ENCODE data around the gene RAB27A. TPM values are rescaled to one million over a fixed set of nuclear protein-coding genes. Genes with fewer than 3 reads are reported as not detected.

Gene RAB27A
- total and polyA plus RNA-seq, 10 of the 15 experiments (the other 5 are each of a cell fraction or from before 2014, with no cell fraction given): 13.3 to 139 (median 35.2) TPM

DNA sequence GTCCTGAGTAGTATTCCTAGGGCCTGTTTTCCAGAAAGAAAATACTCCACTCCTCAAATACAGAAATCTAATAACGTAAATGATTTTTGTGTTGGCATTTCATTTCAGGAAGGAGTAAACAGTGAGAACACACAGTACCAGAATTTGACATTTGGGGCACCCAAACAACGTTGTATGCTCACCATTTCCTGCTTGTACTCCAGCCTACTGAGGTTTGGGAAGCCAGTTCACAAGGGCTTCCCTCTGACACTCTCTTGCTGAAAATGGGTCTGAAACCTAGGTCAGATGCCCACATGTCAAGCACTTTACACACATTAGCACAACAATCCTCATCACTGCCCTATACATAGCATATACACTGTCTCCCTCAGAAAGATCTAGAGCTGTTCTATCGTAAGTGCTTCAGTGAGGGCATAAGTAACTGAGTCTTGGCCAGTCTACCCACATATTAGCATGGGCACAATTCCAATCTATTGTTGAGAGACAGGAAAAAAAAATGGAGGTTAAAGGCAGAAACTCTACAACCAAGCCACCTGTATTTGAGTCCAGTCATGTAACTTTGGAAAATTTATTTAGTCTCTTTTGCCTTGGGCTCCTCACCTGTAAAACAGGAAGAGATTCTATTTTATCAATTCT, 49.4 kb downstream of the RAB27A start:
- Histone ChIP-seq H3K27ac (ENCODE audit: control insufficient read depth, insufficient read depth) (no peak overlapping the region), H3K4me1 (ENCODE audit: control insufficient read depth, insufficient read depth, low read length) (no peaks in the 10 kb centered on the region), H3K79me2 (ENCODE audit: control insufficient read depth, insufficient read depth, low read length) (no peaks in the 10 kb centered on the region), H3K36me3 (ENCODE audit: control insufficient read depth in 2 of 2, insufficient read depth in 2 of 2, low read length in 1 of 2) (peaks cover 0 to 3% of the 10 kb centered on the region in 2 experiments; a peak in 2 of 4 replicates), H4K20me1 (ENCODE audit: control insufficient read depth, insufficient read depth) (no peaks in the 10 kb centered on the region), H3K27me3 (replicated peaks in 1 of 2; ENCODE audit: control insufficient read depth in 2 of 2, insufficient read depth in 2 of 2, low read length in 1 of 2) (no peaks in the 10 kb centered on the region), H3K9ac (ENCODE audit: control insufficient read depth, insufficient read depth, low read length) (no peak overlapping the region), H2AFZ (ENCODE audit: control insufficient read depth, low read depth, low read length) (no peak overlapping the region), H3K9me3 (replicated peaks; ENCODE audit: control insufficient read depth, insufficient read depth, low read length) (no peaks in the 10 kb centered on the region), H3K4me3 (no peak overlapping the region), H3K4me2 (ENCODE audit: control insufficient read depth, insufficient read depth) (no peak overlapping the region)
- FAIRE-seq: no peak
- ChIA-PET SMC1A (ENCODE audit: uncharacterized antibody, unreplicated experiment) (interaction anchor here (1.1 to 1.3 kb wide), 3 partner anchors 36 to 195 kb away, joined by 3 read pairs; no protein-coding TSS in a partner anchor), CTCF (interaction anchor here (1.2 kb wide), 1 partner anchor 8 kb away, joined by 5 read pairs; no protein-coding TSS in a partner anchor), RAD21 (ENCODE audit: unreplicated experiment) (interaction anchor here (0.5 kb wide), 1 partner anchor 22 kb away, joined by 3 read pairs; no protein-coding TSS in a partner anchor), POLR2A (interaction anchor here (0.8 to 1.0 kb wide), 2 partner anchors 9 to 29 kb away, joined by 3 to 5 read pairs; no protein-coding TSS in a partner anchor)
- no peak for ATAC-seq
- intact Hi-C loops (cut with micrococcal nuclease; ENCODE audit: unreplicated experiment): no loop called here
- WGBS (ENCODE audit: insufficient coverage, insufficient replicate concordance, low lambda C conversion rate, missing lambda C conversion rate): 77% methylated on average over 3 of the region's 3 CpGs
- in situ Hi-C loops (cut with MboI): no loop called here
- no peak for DNase-seq (ENCODE audit: low read depth, low spot score)
- no TSS peak for BruUV-seq (replicated peaks)
- TF ChIP-seq, protein P1, sequence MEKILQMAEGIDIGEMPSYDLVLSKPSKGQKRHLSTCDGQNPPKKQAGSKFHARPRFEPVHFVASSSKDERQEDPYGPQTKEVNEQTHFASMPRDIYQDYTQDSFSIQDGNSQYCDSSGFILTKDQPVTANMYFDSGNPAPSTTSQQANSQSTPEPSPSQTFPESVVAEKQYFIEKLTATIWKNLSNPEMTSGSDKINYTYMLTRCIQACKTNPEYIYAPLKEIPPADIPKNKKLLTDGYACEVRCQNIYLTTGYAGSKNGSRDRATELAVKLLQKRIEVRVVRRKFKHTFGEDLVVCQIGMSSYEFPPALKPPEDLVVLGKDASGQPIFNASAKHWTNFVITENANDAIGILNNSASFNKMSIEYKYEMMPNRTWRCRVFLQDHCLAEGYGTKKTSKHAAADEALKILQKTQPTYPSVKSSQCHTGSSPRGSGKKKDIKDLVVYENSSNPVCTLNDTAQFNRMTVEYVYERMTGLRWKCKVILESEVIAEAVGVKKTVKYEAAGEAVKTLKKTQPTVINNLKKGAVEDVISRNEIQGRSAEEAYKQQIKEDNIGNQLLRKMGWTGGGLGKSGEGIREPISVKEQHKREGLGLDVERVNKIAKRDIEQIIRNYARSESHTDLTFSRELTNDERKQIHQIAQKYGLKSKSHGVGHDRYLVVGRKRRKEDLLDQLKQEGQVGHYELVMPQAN (conservative IDR thresholded peaks at IDR 0.05): no peak
- TF ChIP-seq, protein P2, sequence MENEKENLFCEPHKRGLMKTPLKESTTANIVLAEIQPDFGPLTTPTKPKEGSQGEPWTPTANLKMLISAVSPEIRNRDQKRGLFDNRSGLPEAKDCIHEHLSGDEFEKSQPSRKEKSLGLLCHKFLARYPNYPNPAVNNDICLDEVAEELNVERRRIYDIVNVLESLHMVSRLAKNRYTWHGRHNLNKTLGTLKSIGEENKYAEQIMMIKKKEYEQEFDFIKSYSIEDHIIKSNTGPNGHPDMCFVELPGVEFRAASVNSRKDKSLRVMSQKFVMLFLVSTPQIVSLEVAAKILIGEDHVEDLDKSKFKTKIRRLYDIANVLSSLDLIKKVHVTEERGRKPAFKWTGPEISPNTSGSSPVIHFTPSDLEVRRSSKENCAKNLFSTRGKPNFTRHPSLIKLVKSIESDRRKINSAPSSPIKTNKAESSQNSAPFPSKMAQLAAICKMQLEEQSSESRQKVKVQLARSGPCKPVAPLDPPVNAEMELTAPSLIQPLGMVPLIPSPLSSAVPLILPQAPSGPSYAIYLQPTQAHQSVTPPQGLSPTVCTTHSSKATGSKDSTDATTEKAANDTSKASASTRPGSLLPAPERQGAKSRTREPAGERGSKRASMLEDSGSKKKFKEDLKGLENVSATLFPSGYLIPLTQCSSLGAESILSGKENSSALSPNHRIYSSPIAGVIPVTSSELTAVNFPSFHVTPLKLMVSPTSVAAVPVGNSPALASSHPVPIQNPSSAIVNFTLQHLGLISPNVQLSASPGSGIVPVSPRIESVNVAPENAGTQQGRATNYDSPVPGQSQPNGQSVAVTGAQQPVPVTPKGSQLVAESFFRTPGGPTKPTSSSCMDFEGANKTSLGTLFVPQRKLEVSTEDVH (IDR thresholded peaks at IDR 0.05; ENCODE audit: low read depth, partially characterized antibody): no peak
- TF ChIP-seq MEF2B (IDR thresholded peaks at IDR 0.05; ENCODE audit: partially characterized antibody, poor library complexity, severe bottlenecking) (no peak), GABPA (IDR thresholded peaks at IDR 0.05; ENCODE audit: low read depth) (no peak), SRF (IDR thresholded peaks at IDR 0.05; ENCODE audit: low read depth in 2 of 2, low read length in 2 of 2) (no peak), SUZ12 (IDR thresholded peaks at IDR 0.05; ENCODE audit: unreplicated experiment) (no peak), ZNF24 (IDR thresholded peaks at IDR 0.05) (no peak), CBX5 (IDR thresholded peaks at IDR 0.05; ENCODE audit: low read depth) (no peak), CBX3 (IDR thresholded peaks at IDR 0.05; ENCODE audit: borderline replicate concordance, low read depth) (no peak)
- TF ChIP-seq, protein P3, sequence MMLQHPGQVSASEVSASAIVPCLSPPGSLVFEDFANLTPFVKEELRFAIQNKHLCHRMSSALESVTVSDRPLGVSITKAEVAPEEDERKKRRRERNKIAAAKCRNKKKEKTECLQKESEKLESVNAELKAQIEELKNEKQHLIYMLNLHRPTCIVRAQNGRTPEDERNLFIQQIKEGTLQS (IDR thresholded peaks at IDR 0.05; ENCODE audit: borderline replicate concordance, extremely low read depth, low read depth, low read length): no peak
- TF ChIP-seq, protein P4, sequence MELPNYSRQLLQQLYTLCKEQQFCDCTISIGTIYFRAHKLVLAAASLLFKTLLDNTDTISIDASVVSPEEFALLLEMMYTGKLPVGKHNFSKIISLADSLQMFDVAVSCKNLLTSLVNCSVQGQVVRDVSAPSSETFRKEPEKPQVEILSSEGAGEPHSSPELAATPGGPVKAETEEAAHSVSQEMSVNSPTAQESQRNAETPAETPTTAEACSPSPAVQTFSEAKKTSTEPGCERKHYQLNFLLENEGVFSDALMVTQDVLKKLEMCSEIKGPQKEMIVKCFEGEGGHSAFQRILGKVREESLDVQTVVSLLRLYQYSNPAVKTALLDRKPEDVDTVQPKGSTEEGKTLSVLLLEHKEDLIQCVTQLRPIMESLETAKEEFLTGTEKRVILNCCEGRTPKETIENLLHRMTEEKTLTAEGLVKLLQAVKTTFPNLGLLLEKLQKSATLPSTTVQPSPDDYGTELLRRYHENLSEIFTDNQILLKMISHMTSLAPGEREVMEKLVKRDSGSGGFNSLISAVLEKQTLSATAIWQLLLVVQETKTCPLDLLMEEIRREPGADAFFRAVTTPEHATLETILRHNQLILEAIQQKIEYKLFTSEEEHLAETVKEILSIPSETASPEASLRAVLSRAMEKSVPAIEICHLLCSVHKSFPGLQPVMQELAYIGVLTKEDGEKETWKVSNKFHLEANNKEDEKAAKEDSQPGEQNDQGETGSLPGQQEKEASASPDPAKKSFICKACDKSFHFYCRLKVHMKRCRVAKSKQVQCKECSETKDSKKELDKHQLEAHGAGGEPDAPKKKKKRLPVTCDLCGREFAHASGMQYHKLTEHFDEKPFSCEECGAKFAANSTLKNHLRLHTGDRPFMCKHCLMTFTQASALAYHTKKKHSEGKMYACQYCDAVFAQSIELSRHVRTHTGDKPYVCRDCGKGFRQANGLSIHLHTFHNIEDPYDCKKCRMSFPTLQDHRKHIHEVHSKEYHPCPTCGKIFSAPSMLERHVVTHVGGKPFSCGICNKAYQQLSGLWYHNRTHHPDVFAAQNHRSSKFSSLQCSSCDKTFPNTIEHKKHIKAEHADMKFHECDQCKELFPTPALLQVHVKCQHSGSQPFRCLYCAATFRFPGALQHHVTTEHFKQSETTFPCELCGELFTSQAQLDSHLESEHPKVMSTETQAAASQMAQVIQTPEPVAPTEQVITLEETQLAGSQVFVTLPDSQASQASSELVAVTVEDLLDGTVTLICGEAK (IDR thresholded peaks at IDR 0.05; ENCODE audit: borderline replicate concordance): no peak
